ENCODE results near the gene SLC7A10. TPM values are rescaled to one million over a fixed set of nuclear protein-coding genes. Genes with fewer than 3 reads are reported as not detected.
A peak's percentile ranks its signal among the peaks of the same experiment; 100 is the strongest.

SLC7A10 gene
- total RNA-seq, 3 donors from 2014 or later: not detected

DNA sequence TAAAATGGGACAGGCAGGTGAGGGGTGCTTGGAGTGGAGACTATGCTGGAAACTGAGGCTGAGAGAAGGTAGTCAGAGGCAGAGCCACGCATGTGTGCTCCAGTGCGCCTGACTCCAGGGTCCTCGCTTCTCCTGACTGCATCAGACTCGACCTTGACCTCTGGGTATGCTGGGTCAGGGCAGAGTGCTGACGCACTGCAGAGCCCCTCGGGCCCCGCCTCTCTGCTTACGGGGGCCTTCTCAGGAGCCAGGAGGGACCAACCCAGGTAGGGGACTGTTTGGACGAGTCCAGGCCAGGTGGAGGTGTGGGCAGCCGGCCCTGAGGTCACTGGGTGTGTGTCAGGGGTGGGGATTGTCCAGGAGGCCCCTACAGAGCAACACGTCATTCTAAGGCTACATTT is 22.9 kb upstream of the SLC7A10 start:
- H3K27me3 Mint-ChIP-seq (ENCODE audit: low read depth): no peaks in the 10 kb centered on the region
- no peaks in the 10 kb centered on the region for H3K36me3 Mint-ChIP-seq (ENCODE audit: insufficient read depth)
- no peaks in the 10 kb centered on the region for H3K9me3 Mint-ChIP-seq
- no peaks in the 10 kb centered on the region for H3K4me1 Mint-ChIP-seq (ENCODE audit: low read depth)
- ATAC-seq (no peak), DNase-seq (no peak)
- no peak overlapping the region for H3K4me3 Mint-ChIP-seq

DNA sequence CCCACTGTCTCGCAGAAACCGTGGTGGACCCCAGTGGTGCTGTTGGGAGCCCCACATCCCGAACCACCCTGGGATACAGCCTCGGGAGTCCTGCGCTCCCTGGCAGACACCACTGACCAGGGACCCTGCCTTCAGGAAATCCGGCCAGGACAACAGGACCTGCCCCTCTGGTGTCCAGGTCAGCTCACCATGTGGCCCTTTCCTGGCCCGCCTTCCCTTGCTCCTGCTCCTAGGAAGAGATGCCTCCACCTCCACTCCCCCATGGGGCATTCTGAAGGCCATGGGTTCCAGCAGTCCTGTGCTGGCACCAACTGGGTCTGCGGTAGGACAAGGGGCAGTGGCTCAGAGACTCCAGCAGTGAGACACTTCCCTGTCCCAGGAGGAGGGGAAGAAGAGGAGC is 22.5 kb upstream of the SLC7A10 start:
- no peaks in the 10 kb centered on the region for H3K36me3 Mint-ChIP-seq (ENCODE audit: insufficient read depth)
- H3K27me3 Mint-ChIP-seq (ENCODE audit: low read depth): no peaks in the 10 kb centered on the region
- H3K4me3 Mint-ChIP-seq: no peak overlapping the region
- no peak for DNase-seq
- no peaks in the 10 kb centered on the region for H3K4me1 Mint-ChIP-seq (ENCODE audit: low read depth)
- no peak for ATAC-seq
- H3K9me3 Mint-ChIP-seq: no peaks in the 10 kb centered on the region

DNA sequence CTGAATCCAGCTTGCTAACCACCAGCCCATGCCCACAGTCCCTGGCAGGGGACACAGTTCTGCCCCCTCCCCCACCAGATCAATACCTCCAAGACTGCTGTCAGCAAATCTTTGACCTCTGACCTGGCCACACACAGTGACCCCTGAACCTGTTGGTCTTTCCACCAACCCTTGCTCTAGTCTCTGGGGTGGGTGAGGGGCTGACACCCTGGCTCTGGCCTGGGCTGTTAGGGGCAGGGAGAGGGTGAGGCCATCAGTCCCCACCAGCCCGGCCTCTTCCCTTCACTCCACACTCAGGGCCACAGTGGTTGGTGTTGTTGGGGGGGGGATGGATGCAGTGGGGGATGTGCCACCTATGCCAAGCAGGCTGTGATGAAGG is 21.8 kb upstream of the SLC7A10 start:
- Mint-ChIP-seq H3K27me3 (ENCODE audit: low read depth) (peaks cover 2% of the 10 kb centered on the region), H3K9me3 (no peaks in the 10 kb centered on the region), H3K4me3 (no peak overlapping the region), H3K36me3 (ENCODE audit: insufficient read depth) (no peaks in the 10 kb centered on the region), H3K4me1 (ENCODE audit: low read depth) (no peaks in the 10 kb centered on the region)
- DNase-seq (no peak), ATAC-seq (no peak)

DNA sequence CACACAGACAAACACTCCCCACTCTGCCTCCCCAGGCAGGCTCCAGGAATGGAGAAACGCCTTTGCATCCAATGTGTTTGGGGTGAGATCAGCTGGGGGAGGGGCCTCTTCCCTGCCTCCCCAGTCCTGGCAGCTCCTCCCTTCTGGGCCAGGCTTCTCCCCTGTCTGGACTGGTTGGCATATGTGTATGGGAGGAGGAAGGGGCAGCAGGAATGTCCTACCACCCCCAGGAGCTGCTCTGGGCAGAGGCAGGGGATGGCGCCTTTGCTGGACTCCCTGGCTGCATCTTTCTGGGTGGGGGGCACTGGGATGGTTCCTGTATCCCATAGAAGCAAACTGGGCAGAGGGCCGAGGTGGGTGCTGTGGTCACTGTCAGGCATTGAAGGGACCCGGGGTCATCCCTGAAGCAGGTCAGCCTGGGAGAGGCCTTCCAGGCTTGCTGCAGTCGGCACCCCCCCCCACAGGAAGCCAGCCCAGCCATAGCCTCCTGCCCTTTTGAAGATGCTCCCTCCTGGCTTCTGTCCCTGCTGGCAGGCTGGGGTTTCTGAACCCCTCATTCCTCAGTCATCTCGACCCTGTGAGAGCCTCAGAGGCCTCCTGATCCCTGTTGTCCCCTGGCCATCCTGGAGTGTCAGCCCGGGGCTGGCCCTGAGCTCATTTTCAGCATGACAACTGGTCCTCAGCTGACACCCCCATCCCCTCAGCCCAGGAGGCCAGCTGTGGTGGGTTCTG is 21.2 kb upstream of the SLC7A10 start:
- Mint-ChIP-seq H3K4me3 (no peak overlapping the region), H3K4me1 (ENCODE audit: low read depth) (no peaks in the 10 kb centered on the region), H3K36me3 (ENCODE audit: insufficient read depth) (no peaks in the 10 kb centered on the region), H3K9me3 (no peaks in the 10 kb centered on the region), H3K27me3 (ENCODE audit: low read depth) (peaks cover 2% of the 10 kb centered on the region)
- DNase-seq (no peak), ATAC-seq (no peak)

DNA sequence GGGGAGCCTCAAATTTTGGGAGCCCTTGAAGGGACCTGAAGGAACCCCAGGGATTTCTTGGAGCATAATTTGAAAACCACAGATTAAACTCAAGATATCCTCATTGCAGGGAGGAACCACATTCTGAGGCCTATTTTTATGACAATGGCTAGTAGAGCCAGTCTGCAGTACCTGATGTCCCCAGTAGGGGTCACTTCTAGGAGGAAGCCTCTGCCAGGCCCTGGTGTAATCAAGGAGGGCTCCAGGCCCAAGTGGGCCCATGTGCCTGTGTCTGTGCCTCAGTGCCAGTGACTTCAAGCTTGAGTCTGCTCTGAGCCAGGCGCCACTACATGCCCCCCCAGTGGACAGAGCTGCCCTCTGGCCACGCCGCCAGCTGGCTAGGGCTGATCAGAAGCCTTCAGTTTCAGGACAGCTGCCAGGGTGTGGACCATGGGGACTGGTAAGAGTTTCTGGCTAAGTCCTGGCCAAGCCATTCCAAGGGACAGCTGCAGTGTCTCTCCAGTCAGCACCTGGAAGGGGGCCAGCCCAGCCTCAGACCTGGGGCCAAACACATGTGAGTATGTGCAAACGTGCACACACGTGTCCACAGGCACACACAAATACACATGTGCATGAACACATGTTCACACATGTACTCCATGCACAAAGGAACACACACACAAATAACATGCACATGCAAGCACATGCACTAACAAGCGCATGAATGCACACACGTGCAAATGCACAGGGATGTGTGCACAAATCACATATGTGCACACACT is 20.5 kb upstream of the SLC7A10 start:
- ATAC-seq (no peak), DNase-seq (no peak)
- Mint-ChIP-seq H3K36me3 (ENCODE audit: insufficient read depth) (no peaks in the 10 kb centered on the region), H3K4me3 (no peak overlapping the region), H3K27me3 (ENCODE audit: low read depth) (peaks cover 2% of the 10 kb centered on the region), H3K4me1 (ENCODE audit: low read depth) (no peaks in the 10 kb centered on the region), H3K9me3 (no peaks in the 10 kb centered on the region)

DNA sequence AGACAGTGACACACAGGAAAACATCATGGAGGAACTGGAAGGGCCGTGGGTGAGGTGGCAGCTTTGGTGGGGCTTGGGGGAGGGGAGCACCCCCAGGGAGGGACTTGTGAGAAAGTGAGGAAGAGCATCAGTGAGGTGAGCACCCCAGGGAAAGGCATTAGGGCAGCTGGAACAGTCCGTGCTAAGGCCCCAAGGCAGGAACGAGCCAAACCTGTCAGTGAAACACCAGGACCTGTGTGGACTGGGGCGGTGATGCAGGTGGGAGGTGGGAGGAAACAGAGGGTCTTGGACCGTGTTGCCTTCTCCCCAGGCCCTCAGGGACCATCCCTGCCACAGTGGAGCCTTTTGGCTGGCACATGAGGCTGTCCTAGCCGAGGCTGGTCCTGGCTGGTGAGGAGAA is 17.3 kb upstream of the SLC7A10 start:
- Mint-ChIP-seq H3K9me3 (no peaks in the 10 kb centered on the region), H3K36me3 (ENCODE audit: insufficient read depth) (no peaks in the 10 kb centered on the region), H3K4me3 (no peak overlapping the region), H3K27me3 (ENCODE audit: low read depth) (peaks cover 2% of the 10 kb centered on the region), H3K4me1 (ENCODE audit: low read depth) (no peaks in the 10 kb centered on the region)
- DNase-seq: no peak
- no peak for ATAC-seq

DNA sequence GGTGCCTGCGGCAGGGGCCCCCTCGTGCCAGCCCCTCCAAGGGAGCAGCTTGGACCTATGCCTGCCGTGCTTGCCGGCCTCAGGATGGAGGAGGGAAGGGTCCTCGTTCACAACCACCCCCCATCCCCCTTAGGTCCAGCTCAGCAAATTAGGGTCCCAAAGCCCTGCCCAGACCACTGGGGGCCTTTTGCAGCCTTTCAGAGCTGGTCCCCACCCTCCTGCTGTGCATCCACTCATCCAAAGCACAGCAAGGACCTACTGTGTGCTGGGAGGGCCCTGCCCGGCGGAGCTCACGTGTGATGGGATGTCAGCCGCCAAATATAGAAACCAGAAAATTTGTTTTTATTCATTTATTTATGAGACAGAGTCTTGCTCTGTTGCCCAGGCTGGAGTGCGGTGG is 16.5 kb upstream of the SLC7A10 start:
- Mint-ChIP-seq H3K9me3 (no peaks in the 10 kb centered on the region), H3K36me3 (ENCODE audit: insufficient read depth) (no peaks in the 10 kb centered on the region), H3K27me3 (ENCODE audit: low read depth) (peaks cover 5% of the 10 kb centered on the region), H3K4me1 (ENCODE audit: low read depth) (no peaks in the 10 kb centered on the region), H3K4me3 (no peak overlapping the region)
- ATAC-seq: no peak
- DNase-seq: no peak

DNA sequence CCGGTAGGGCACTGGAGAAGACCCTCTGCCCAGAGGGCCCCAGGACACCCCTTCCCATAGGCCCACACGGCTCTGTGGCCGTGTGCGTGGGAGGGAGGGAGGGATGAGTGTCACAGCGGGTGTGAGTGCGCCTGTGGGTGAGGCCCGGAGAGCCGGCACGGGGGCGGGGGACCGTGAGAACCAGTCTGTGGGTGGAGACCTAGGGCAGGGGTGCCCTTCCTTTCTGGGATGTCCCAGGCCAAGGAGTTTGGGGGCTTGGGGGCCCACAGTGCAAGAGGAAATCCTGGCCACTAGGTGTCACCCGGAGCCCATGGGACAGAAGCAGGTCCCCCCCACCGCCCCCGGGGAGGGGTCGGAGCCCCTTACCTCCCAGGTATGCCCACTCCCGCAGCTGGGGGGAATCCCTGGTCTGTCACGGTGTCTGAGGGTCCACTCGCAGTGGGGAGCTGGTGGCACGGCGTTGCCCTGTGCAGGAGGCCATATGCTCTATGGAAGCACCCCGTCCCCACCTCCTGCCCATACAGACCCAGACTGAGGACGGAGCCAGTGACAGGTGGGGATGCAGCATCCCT is 16.0 kb upstream of the SLC7A10 start:
- ATAC-seq (peak; percentile 32 to 64), DNase-seq (peak; percentile 26)
- Mint-ChIP-seq H3K36me3 (ENCODE audit: insufficient read depth) (no peaks in the 10 kb centered on the region), H3K27me3 (ENCODE audit: low read depth) (peaks cover 5% of the 10 kb centered on the region), H3K4me1 (ENCODE audit: low read depth) (no peaks in the 10 kb centered on the region), H3K9me3 (no peaks in the 10 kb centered on the region), H3K4me3 (no peak overlapping the region)

DNA sequence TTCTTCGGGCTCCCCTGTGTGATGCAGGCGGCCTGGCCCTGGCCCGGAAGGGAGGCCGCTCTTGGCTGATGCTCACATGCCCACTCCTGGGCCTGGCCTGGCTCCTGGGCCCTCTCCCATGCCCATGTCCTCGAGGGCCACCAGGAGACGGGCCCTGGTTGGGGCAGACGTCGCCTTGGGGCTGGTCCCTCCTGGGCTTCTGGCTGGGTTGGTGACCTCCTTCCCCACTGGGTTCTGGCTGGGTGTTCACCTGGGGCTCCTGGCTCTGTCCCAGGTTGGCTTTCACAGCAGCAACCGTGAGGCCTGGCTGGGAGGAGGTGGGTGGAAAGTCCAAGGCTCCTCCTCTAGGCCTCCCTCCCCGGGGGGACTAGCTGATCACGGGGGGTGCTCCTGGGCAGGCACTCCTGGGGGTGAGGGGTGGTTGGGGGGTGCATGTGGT is 15.5 kb upstream of the SLC7A10 start:
- peaks cover 5% of the 10 kb centered on the region for H3K27me3 Mint-ChIP-seq (ENCODE audit: low read depth)
- no peaks in the 10 kb centered on the region for H3K9me3 Mint-ChIP-seq
- no peaks in the 10 kb centered on the region for H3K36me3 Mint-ChIP-seq (ENCODE audit: insufficient read depth)
- DNase-seq (no peak), ATAC-seq (peak in 1 of 2 donors; percentile 16)
- no peaks in the 10 kb centered on the region for H3K4me1 Mint-ChIP-seq (ENCODE audit: low read depth)
- H3K4me3 Mint-ChIP-seq: no peak overlapping the region

DNA sequence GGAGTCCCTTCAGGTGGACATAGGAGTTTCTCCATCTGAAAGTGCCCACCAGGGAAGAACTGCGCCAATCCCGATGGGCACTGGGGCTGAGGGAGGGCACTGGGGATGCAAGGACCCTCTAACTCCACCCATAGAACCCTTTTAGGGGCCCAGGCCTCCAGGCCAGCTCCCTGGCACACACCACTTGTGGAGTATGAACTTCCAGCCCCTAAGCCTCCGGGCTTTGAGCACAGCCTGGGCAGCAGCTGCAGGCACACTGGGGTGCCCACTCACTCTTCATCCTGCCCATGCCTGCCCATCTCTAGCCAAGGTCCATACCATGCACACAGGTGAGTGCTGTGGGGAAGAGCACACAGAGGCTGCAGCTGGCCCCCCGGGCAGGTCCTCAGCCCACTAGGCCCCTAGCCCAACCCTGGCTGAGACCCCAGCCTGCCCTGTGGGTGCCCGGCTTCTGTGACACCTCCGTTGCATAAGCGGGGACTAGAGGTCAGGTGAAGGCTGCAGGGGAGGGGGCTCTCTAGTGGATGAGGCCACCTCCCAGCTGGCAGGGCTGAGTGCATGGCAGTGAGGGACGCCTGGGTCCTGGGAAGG is 14.6 kb upstream of the SLC7A10 start:
- DNase-seq (no peak), ATAC-seq (no peak)
- Mint-ChIP-seq H3K36me3 (ENCODE audit: insufficient read depth) (no peaks in the 10 kb centered on the region), H3K9me3 (no peaks in the 10 kb centered on the region), H3K4me1 (ENCODE audit: low read depth) (peaks cover 3% of the 10 kb centered on the region), H3K4me3 (no peak overlapping the region), H3K27me3 (ENCODE audit: low read depth) (peaks cover 9% of the 10 kb centered on the region)

DNA sequence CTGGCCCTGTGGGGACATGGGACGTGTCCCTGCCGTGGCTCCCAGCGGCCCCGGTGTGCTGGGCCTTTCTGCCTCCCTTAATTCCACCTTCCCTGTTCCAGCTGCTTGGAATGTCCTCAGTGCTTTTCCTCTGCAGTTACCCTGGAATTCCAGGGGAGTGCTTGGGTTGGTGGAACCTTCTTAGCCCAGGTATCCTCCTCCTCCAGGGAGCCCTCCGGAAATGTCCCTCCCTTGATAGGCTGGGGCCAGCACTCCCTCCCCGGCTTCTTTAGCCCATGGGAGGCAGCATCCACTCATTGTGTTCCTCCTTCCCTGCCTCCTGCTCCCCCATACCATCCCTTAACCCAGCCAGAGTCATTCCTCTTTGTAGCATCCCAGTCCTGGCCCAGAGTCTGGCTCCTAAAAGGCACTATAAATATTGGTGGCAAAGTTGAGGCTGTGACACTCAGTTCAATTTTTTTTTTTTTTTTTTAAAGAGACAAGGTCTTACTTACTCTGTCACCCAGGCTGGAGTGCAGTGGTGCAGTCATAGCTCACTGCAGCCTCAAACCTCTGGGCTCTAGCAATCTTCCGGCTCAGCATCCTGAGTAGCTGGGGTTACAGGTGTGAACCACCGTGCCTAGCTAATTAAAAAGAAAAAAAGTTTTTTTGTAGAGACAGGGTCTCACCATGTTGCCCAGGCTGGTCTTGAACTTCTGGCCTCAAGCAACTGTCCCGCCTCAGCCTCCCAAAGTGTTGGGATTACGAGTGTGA is 13.7 kb upstream of the SLC7A10 start:
- DNase-seq (no peak), ATAC-seq (no peak)
- Mint-ChIP-seq H3K4me3 (no peak overlapping the region), H3K4me1 (ENCODE audit: low read depth) (peaks cover 6% of the 10 kb centered on the region), H3K9me3 (no peaks in the 10 kb centered on the region), H3K27me3 (ENCODE audit: low read depth) (peaks cover 13% of the 10 kb centered on the region), H3K36me3 (ENCODE audit: insufficient read depth) (no peaks in the 10 kb centered on the region)

DNA sequence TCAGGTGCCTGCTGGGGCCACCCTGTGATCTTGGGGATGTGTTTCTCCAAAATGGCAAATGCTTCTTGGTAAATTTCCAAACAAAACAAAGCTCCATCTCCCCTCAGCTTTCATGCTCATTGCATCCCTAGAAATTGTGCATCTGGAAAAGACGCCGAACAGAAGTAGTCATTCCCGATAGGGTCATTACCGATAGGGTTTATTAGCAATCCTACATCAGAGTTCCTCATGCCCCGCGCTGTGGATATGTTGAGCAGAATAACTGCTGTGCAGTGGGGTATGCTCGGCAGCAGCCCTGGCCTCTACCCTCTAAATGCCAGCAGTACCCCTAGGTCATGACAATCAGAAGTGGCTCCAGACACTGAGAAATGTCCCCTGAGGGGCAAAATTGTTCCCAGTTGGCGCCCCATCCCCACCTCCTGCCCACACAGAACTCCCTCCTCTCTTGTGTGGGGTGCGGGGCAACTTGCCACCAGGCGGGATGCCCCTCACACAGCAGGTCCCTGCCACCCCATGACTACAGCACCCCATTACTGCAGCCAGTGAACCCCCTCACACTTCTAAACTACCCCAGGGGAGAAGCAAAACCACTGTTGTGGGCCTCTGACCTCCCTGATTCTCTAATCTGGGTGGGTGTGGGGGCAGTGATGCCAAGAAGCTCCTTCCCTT is 13.0 kb upstream of the SLC7A10 start:
- no peak overlapping the region for H3K4me3 Mint-ChIP-seq
- DNase-seq (no peak), ATAC-seq (no peak)
- peaks cover 13% of the 10 kb centered on the region for H3K27me3 Mint-ChIP-seq (ENCODE audit: low read depth)
- no peaks in the 10 kb centered on the region for H3K9me3 Mint-ChIP-seq
- no peaks in the 10 kb centered on the region for H3K36me3 Mint-ChIP-seq (ENCODE audit: insufficient read depth)
- peaks cover 6% of the 10 kb centered on the region for H3K4me1 Mint-ChIP-seq (ENCODE audit: low read depth)

DNA sequence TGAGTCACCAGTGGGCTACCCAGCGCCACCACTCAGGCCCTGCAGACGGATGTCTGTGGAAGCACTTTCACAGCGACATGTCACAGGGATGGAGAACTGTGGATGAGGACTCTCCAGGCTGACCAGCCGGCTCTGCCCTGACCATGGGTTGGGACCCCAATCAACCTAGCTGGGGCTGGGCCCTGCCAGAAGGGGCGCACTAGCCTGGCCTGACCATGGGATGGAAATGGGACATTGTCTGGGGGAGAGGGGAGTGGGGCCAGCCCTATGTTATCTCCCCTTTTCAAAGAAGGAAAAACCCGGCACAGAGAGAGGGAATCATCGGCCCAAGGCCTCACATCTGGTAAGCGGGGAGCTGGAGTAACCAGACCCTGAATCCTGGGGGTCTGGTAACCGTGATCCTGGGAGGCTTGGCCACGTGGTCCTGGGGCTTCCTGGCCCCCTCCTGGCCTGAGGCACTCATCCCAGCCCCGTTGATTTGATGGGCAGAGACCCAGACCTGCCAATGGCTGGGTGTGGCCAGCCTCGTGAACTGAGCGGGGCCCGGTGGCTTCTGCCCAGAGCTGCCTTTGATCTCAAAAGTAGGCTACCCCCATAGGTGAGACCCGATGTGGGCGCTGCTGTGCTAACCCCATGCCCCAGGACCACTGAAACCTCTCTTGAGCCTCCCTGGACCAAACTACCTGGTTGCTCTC is 11.2 kb upstream of the SLC7A10 start:
- DNase-seq (no peak), ATAC-seq (no peak)
- H3K27me3 Mint-ChIP-seq (ENCODE audit: low read depth): peaks cover 11% of the 10 kb centered on the region
- H3K4me1 Mint-ChIP-seq (ENCODE audit: low read depth): peaks cover 6% of the 10 kb centered on the region
- H3K9me3 Mint-ChIP-seq: no peaks in the 10 kb centered on the region
- no peak overlapping the region for H3K4me3 Mint-ChIP-seq
- H3K36me3 Mint-ChIP-seq (ENCODE audit: insufficient read depth): no peaks in the 10 kb centered on the region

All from activated T-cell treated with anti-CD3 and anti-CD28 coated beads, Interleukin-2, amount 50 U/mL, for 4 hours (primary cell).